PC-3 (cell line): ENCODE results near the gene ZCCHC7. TPM values are rescaled to one million over a fixed set of nuclear protein-coding genes. Genes with fewer than 3 reads are reported as not detected.

Experiments used
- ATAC-seq: fragments of 200-7000 bp; cut with Tn5 transposase; 2 replicates; pipeline ENCODE4 v1.9.1; 2020; ENCODE audit warnings: mild to moderate bottlenecking, moderate library complexity
- BruUV-seq: library from RNA; stranded (reverse); fragments of 400-500 nt; replicated peaks from 2 replicates; lab custom pipeline; 2021; lab: Mats Ljungman, UMichigan
- CTCF ChIA-PET: fragments of 300-600 bp; sonication (Branson Sonifier 250); formaldehyde crosslinking; loops from one replicate; lab custom pipeline; 2022; ENCODE audit warnings: antibody characterized with exemption; lab: Charles Lee
- POLR2A ChIA-PET: fragments of 300-600 bp; sonication (Branson Sonifier 250); formaldehyde crosslinking; loops from one replicate; lab custom pipeline; 2022; ENCODE audit warnings: antibody characterized with exemption; ENCODE audit not compliant: unreplicated experiment; lab: Charles Lee
- DNase-seq: peaks from one replicate; pipeline ENCODE4 v3.0.0-alpha.2; 2015
- H2AFZ ChIP-seq: fragments of 300-600 bp; sonication (generic); 2 replicates; pipeline ENCODE4 v1.6.0; 2016; ENCODE audit warnings: antibody characterized with exemption, low read length
- H3F3A ChIP-seq: fragments of 300-600 bp; sonication (generic); one replicate; pipeline ENCODE4 v1.6.0; 2017; ENCODE audit warnings: antibody characterized with exemption, low read length, control low read depth, mild to moderate bottlenecking; ENCODE audit not compliant: unreplicated experiment
- H3K27ac ChIP-seq: fragments of 300-600 bp; sonication (generic); 2 replicates; pipeline ENCODE4 v1.5.1; 2016; ENCODE audit warnings: mild to moderate bottlenecking, low read length
- H3K27me3 ChIP-seq: fragments of 300-600 bp; sonication (generic); 2 replicates; pipeline ENCODE4 v1.6.1; 2016; ENCODE audit warnings: low read length, mixed read lengths
- H3K36me3 ChIP-seq: fragments of 300-600 bp; sonication (generic); 2 replicates; pipeline ENCODE4 v1.6.1; 2016; ENCODE audit warnings: low read depth, mixed run types, low read length, mixed read lengths
- H3K4me1 ChIP-seq: fragments of 300-600 bp; sonication (generic); 2 replicates; pipeline ENCODE4 v1.5.1; 2016; ENCODE audit warnings: low read length; ENCODE audit not compliant: insufficient read depth
- H3K4me2 ChIP-seq: fragments of 300-600 bp; sonication (generic); 2 replicates; pipeline ENCODE4 v1.6.0; 2016; ENCODE audit warnings: low read length
- H3K4me3 ChIP-seq: fragments of 300-600 bp; sonication (generic); 2 replicates; pipeline ENCODE4 v1.5.1; 2016; ENCODE audit warnings: mild to moderate bottlenecking, low read length, mixed read lengths
- H3K79me2 ChIP-seq: fragments of 300-600 bp; sonication (generic); 2 replicates; pipeline ENCODE4 v1.6.1; 2017; ENCODE audit warnings: low read length, mixed read lengths
- H3K9ac ChIP-seq: fragments of 300-600 bp; sonication (generic); 2 replicates; pipeline ENCODE4 v1.6.0; 2016; ENCODE audit warnings: mild to moderate bottlenecking, low read length
- H3K9me2 ChIP-seq: fragments of 300-600 bp; sonication (generic); replicated peaks from 2 replicates; pipeline ENCODE4 v1.6.1; 2016; ENCODE audit warnings: mixed run types, low read length, mixed read lengths
- H3K9me3 ChIP-seq: fragments of 300-600 bp; sonication (generic); 2 replicates; pipeline ENCODE4 v1.6.1; 2016; ENCODE audit warnings: low read length, mixed read lengths
- H4K20me1 ChIP-seq: fragments of 300-600 bp; sonication (generic); 2 replicates; pipeline ENCODE4 v1.6.1; 2016; ENCODE audit warnings: low read length, mixed read lengths
- EZH2 ChIP-seq: fragments of 300-600 bp; sonication (generic); IDR thresholded peaks from one replicate; pipeline ENCODE4 v1.6.1; 2017; ENCODE audit warnings: antibody characterized with exemption, mild to moderate bottlenecking, low read length; ENCODE audit not compliant: unreplicated experiment
- EZH2phosphoT487 ChIP-seq: fragments of 300-600 bp; sonication (generic); IDR thresholded peaks from 2 replicates; pipeline ENCODE4 v1.6.1; 2018; ENCODE audit warnings: mild to moderate bottlenecking, antibody characterized with exemption, low read length, borderline replicate concordance
- intact Hi-C: fragments of 100-400 bp; cut with micrococcal nuclease; formaldehyde crosslinking; loops from 2 replicates; pipeline ENCODE4 v1.9.0; 2023
- total RNA-seq: library from RNA; depleted of rRNA; stranded (reverse); fragments of >200 nt; gene quantifications from 2 replicates; pipeline ENCODE4 v1.2.3, GENCODE V29; 2014
- TF ChIP-seq, protein P1 (sequence below): fragments of 300-600 bp; sonication (generic); conservative IDR thresholded peaks from 2 replicates; pipeline ENCODE4 v1.5.1; 2017; ENCODE audit warnings: antibody characterized with exemption, low read depth, mild to moderate bottlenecking, low read length

Gene ZCCHC7
- total RNA-seq, 1 experiment from 2014 or later = 6.5 TPM

DNA sequence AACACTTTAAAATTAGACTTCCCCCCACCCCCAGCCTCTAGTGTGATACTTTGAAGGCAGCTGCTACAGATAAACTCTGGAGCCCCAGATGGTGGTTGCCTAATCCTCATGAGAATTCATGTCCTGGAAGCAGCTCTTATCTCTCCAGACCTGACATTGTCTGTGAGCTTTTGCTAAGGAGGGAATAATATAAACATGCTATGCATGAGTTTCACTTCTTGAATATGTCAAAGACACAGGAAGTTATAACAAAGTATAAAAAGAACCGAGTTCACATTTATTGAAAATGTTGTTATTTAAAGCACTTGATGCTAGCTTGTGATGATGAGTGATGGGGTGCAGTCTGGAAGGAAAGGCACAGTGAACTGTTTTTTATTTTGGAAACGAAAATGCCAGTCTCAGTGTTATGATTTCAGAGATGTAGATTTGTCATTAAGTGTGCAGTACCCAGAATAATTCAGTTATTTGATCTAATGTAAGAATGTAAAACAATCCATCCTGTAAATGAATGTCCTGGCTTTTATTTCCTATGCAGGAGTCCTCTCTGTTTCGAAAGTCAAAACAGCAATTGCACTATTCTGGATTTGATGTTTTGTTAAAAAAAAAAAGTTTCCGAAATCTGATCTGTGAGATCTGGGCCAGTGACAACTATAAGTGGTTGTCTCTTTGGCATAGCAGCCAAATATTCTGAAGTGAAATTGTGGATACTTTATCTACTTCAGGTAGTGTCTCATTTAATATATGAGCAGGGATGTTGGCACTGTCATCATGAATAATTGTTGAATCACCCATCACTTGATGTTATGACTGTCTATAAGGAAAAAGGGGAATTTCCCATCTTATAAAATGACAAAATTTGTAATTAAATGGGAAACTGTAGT, 77.0 kb downstream of the ZCCHC7 start:
- DNase-seq = peak; percentile 68

DNA sequence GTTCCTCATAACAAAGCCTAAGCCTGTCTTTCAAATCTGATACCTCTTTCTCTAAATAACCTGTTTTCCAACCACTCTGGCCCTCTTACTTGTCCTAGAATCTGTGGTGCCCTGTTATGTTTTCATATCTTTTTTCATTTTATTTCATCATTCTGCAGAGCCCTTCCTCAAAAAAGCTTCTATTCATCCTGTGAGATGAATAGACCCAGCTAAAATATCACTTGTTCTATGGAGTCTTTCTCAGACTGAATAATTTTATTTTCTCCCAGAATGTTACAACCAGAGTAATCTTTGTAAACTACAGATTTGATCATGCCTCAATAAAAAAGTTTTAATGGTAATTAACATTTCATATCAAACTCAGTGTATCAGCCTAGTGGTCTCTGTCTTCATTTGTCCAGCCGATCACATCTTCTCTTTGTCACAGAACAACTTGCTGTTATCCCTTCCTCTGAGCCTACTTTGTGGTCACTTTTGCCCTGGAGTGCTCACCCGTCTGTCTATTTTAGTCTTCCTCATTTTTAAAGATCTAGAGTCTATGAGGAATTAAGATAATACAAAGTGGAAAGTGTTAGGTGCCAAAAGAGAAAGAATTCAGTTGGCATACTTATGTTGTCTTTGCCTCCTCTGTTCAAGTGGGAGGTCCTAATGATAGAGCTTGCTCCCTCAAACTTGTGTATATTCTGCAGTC, 77.8 kb downstream of the ZCCHC7 start:
- H3K4me2 ChIP-seq = peak overlapping the region; percentile 47; the same call in 1 of the 2 replicates
- ChIA-PET POLR2A (no interaction called here), CTCF (no interaction called here)
- DNase-seq (no peak), ATAC-seq (no peak)
- no peak overlapping the region for H2AFZ ChIP-seq
- no TSS peak for BruUV-seq
- H3K27me3 ChIP-seq = no peaks in the 10 kb centered on the region
- H3K79me2 ChIP-seq = no peaks in the 10 kb centered on the region
- peak overlapping the region; percentile 48 for H3K27ac ChIP-seq
- H3K4me3 ChIP-seq = no peak overlapping the region
- peaks cover 5% of the 10 kb centered on the region for H3F3A ChIP-seq
- no peaks in the 10 kb centered on the region for H3K9me2 ChIP-seq
- intact Hi-C loops = no loop called here
- H3K9me3 ChIP-seq = no peaks in the 10 kb centered on the region
- H3K4me1 ChIP-seq = peaks cover 27% of the 10 kb centered on the region
- no peak for TF ChIP-seq EZH2phosphoT487
- H3K9ac ChIP-seq = no peak overlapping the region
- H3K36me3 ChIP-seq = no peaks in the 10 kb centered on the region
- no peaks in the 10 kb centered on the region for H4K20me1 ChIP-seq

More for the DNA sequence above, 77.0 kb downstream of the ZCCHC7 start:
- no TSS peak for BruUV-seq
- Histone ChIP-seq H3K4me1 (peaks cover 27% of the 10 kb centered on the region), H3K9me3 (no peaks in the 10 kb centered on the region), H4K20me1 (no peaks in the 10 kb centered on the region), H3K27me3 (no peaks in the 10 kb centered on the region), H3K36me3 (no peaks in the 10 kb centered on the region), H3F3A (peaks cover 5% of the 10 kb centered on the region), H3K4me3 (no peak overlapping the region), H3K27ac (peak overlapping the region; percentile 48), H3K9ac (0 out of 2 replicates have a peak overlapping the region, but pooled peaks have one; percentile 5), H3K4me2 (peak overlapping the region; percentile 55), H2AFZ (no peak overlapping the region), H3K9me2 (no peaks in the 10 kb centered on the region), H3K79me2 (no peaks in the 10 kb centered on the region)
- no peak for TF ChIP-seq EZH2
- TF ChIP-seq EZH2phosphoT487 = no peak
- TF ChIP-seq, protein P1, sequence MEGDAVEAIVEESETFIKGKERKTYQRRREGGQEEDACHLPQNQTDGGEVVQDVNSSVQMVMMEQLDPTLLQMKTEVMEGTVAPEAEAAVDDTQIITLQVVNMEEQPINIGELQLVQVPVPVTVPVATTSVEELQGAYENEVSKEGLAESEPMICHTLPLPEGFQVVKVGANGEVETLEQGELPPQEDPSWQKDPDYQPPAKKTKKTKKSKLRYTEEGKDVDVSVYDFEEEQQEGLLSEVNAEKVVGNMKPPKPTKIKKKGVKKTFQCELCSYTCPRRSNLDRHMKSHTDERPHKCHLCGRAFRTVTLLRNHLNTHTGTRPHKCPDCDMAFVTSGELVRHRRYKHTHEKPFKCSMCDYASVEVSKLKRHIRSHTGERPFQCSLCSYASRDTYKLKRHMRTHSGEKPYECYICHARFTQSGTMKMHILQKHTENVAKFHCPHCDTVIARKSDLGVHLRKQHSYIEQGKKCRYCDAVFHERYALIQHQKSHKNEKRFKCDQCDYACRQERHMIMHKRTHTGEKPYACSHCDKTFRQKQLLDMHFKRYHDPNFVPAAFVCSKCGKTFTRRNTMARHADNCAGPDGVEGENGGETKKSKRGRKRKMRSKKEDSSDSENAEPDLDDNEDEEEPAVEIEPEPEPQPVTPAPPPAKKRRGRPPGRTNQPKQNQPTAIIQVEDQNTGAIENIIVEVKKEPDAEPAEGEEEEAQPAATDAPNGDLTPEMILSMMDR = no peak
- intact Hi-C loops = no loop called here
- ChIA-PET CTCF (no interaction called here), POLR2A (interaction anchor here (0.5 kb wide), 1 partner anchor 16 kb away, joined by 4 read pairs; no protein-coding TSS in a partner anchor)
- peak; percentile 74 for ATAC-seq

DNA sequence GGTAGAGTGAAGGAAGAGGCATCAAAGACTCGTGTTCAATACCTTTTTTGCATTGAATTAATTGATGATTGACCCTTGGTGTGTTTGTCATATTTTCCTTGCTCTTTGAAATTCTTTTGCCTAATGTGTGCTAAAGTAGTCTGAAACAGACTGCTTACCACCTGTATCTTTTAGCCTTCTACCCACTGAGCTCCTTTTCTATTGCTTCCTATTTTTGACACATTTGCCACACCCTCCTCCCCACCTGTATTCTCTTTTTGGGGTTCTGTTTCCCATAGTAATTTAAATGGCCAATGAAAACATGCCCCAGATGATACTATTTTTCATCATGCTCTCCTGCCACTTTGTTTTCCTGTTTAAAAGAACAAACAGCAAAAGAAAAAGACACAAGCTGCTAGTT, 78.5 kb downstream of the ZCCHC7 start:
- Histone ChIP-seq H3K79me2 (no peaks in the 10 kb centered on the region), H3K27ac (no peak overlapping the region), H3K4me2 (no peak overlapping the region), H3K9me3 (no peaks in the 10 kb centered on the region), H3K27me3 (no peaks in the 10 kb centered on the region), H3K36me3 (no peaks in the 10 kb centered on the region), H3K4me3 (no peak overlapping the region), H4K20me1 (no peaks in the 10 kb centered on the region), H3K4me1 (peaks cover 27% of the 10 kb centered on the region), H3K9ac (no peak overlapping the region), H3K9me2 (no peaks in the 10 kb centered on the region), H3F3A (peaks cover 5% of the 10 kb centered on the region), H2AFZ (no peak overlapping the region)
- ATAC-seq (no peak), DNase-seq (no peak)
- intact Hi-C loops = no loop called here
- POLR2A ChIA-PET = no interaction called here
- BruUV-seq = no TSS peak
- no peak for TF ChIP-seq EZH2
- CTCF ChIA-PET = no interaction called here
